H1 (cell line): ENCODE data around the gene AGTR1. TPM values are rescaled to one million over a fixed set of nuclear protein-coding genes. Genes with fewer than 3 reads are reported as not detected.

ENCODE experiments used
- CHD1 ChIP-seq: IDR thresholded peaks from 2 replicates; pipeline ENCODE4 v1.6.1; 2012; ENCODE audit warnings: low read depth, low read length, improper control_type of control experiment
- CHD7 ChIP-seq: fragments of 300-600 bp; sonication (generic); IDR thresholded peaks from 2 replicates; pipeline ENCODE4 v1.7.1; 2012; ENCODE audit warnings: low read length, moderate library complexity, mild to moderate bottlenecking, inconsistent platforms; ENCODE audit not compliant: insufficient replicate concordance
- CREB1 ChIP-seq: IDR thresholded peaks from 2 replicates; pipeline ENCODE4 v1.6.1; 2012; ENCODE audit warnings: inconsistent platforms
- EGR1 ChIP-seq: IDR thresholded peaks from 2 replicates; pipeline ENCODE4 v1.6.1; 2011; ENCODE audit warnings: low read depth, low read length, borderline replicate concordance
- HDAC6 ChIP-seq: IDR thresholded peaks from one replicate; pipeline ENCODE4 v1.7.1; 2012; ENCODE audit warnings: low read depth, mild to moderate bottlenecking, inconsistent platforms, low read length, moderate library complexity
- KDM1A ChIP-seq: fragments of 200-600, 300-600 bp; sonication (generic); IDR thresholded peaks from 2 replicates; pipeline ENCODE4 v1.7.1; 2016; ENCODE audit warnings: mild to moderate bottlenecking, low read length, borderline replicate concordance
- PHF8 ChIP-seq: fragments of 200-600 bp; sonication (generic); conservative IDR thresholded peaks from 2 replicates; pipeline ENCODE4 v1.7.1; 2012; ENCODE audit warnings: low read depth, mild to moderate bottlenecking, inconsistent platforms, low read length, moderate library complexity
- SIN3A ChIP-seq, 2 experiments: IDR thresholded peaks in 1 of 2; conservative IDR thresholded peaks in 1 of 2; 2 replicates each; pipeline ENCODE4 v1.6.1; 2011 to 2012; ENCODE audit warnings: low read length in 2 of 2, improper control_type of control experiment in 1 of 2, low read depth in 1 of 2, mild to moderate bottlenecking in 1 of 2
- TAF1 ChIP-seq: IDR thresholded peaks from 2 replicates; pipeline ENCODE4 v1.6.1; 2011; ENCODE audit warnings: mild to moderate bottlenecking, low read depth, low read length
- polyA plus RNA-seq, 7 experiments: library from polyadenylated mRNA; depleted of rRNA in 3 of 7; stranded (reverse) in 5 of 7; unstranded in 2 of 7; fragments of >200 nt in 5 of 7; fragments of 200-250 nt in 2 of 7; gene quantifications; 1 replicate in 5 of 7; 2 replicates in 1 of 7; 4 replicates in 1 of 7; pipeline versions ENCODE4 v1.2.1 to v1.2.3, GENCODE V29; 2011 to 2013; ENCODE audit warnings: missing spikeins in 2 of 7, mixed read lengths in 2 of 7
- total RNA-seq: library from RNA; stranded (reverse); fragmentation: NEBNext Ultra II Directional; extraction: Animal tissue kit (Norgen Biotek cat#: 25700); gene quantifications from 2 replicates; pipeline ENCODE4 v1.2.1, GENCODE V29; 2021

The AGTR1 gene
- total and polyA plus RNA-seq, 2 of the 8 experiments (the other 6 are each of a cell fraction or from before 2014, with no cell fraction given), result 0.03 TPM; not detected in 1

- TF ChIP-seq CHD7, result no peak
- TF ChIP-seq KDM1A, result no peak
- no peak for TF ChIP-seq TAF1
- no peak for TF ChIP-seq CREB1
- no peak for TF ChIP-seq EGR1
- TF ChIP-seq HDAC6, result no peak
- no peak for TF ChIP-seq SIN3A (conservative IDR thresholded peaks at IDR 0.05 in 1 of 2, IDR thresholded peaks at IDR 0.05 in 1 of 2; ENCODE audit: low read depth in 1 of 2, low read length in 2 of 2)
- no peak for TF ChIP-seq CHD1
- TF ChIP-seq PHF8, result no peak
Observed at GRCh38 chr3:148705314-148705713, 7.6 kb downstream of the AGTR1 start (continued).
